HepG2 (cell line): ENCODE data around the gene SGSM1. TPM values are rescaled to one million over a fixed set of nuclear protein-coding genes. Genes with fewer than 3 reads are reported as not detected.

ENCODE experiments used
- ATAC-seq: fragments of 200-7000 bp; cut with Tn5 transposase; 3 replicates; pipeline ENCODE4 v1.9.1; 2020; ENCODE audit warnings: mild to moderate bottlenecking, moderate library complexity
- BruUV-seq: library from RNA; stranded (reverse); fragments of 400-500 nt; replicated peaks from 2 replicates; lab custom pipeline; 2021; lab: Mats Ljungman, UMichigan
- CTCF ChIA-PET: fragments of 300-600 bp; formaldehyde crosslinking; extraction: SDS; loops from one replicate; lab custom pipeline; 2021; ENCODE audit warnings: low total read pairs, inconsistent platforms, low intra/inter-chr PET ratio; lab: Yijun Ruan, JAX
- POLR2A ChIA-PET: fragments of 350-600 bp; sonication (Branson Sonifier 250); formaldehyde crosslinking; loops from one replicate; lab custom pipeline; 2020; ENCODE audit warnings: antibody characterized with exemption, inconsistent platforms; lab: Yijun Ruan, JAX
- DNase-seq: peaks from one replicate; pipeline ENCODE4 v3.0.0-alpha.2; 2015; ENCODE audit warnings: low spot score
- FAIRE-seq: peaks from 3 replicates; lab custom pipeline; 2011; peaks lifted over from hg19 to GRCh38; lab: Jason Lieb, UNC
- H2AFZ ChIP-seq: one replicate; pipeline ENCODE4 v1.6.1; 2011; ENCODE audit warnings: low read length, inconsistent platforms
- H3K27ac ChIP-seq: fragments of 300-600 bp; 3 replicates; pipeline ENCODE4 v1.8.0; 2011; ENCODE audit warnings: mixed run types, mild to moderate bottlenecking, mixed read lengths, low read length, inconsistent platforms; ENCODE audit not compliant: insufficient read depth; ENCODE audit errors: extremely low read length
- H3K27me3 ChIP-seq, 2 experiments: fragments of 200-600 bp in 1 of 2; 2 replicates in 1 of 2; 3 replicates in 1 of 2; pipeline versions ENCODE4 v1.6.0 to v1.8.0; 2011; ENCODE audit warnings: low read length in 2 of 2, mild to moderate bottlenecking in 2 of 2, moderate library complexity in 2 of 2, inconsistent platforms in 1 of 2; ENCODE audit not compliant: insufficient read depth in 2 of 2, control insufficient read depth in 1 of 2
- H3K36me3 ChIP-seq, 2 experiments: fragments of 200-600 bp in 1 of 2; replicated peaks in 1 of 2; 2 replicates in 1 of 2; 3 replicates in 1 of 2; pipeline versions ENCODE4 v1.5.1 to v1.8.0; 2011; ENCODE audit warnings: low read length in 2 of 2, inconsistent platforms in 1 of 2; ENCODE audit not compliant: insufficient read depth in 2 of 2, control insufficient read depth in 1 of 2
- H3K4me1 ChIP-seq: 2 replicates; pipeline ENCODE4 v1.5.1; 2012; ENCODE audit warnings: low read length, inconsistent platforms; ENCODE audit not compliant: insufficient read depth
- H3K4me2 ChIP-seq: 2 replicates; pipeline ENCODE4 v1.6.0; 2011; ENCODE audit warnings: low read depth, low read length, inconsistent platforms
- H3K4me3 ChIP-seq, 3 experiments: fragments of 200-600 bp in 1 of 3; sonication (generic), shearing (Covaris generic) in 1 of 3; replicated peaks in 1 of 3; 2 replicates each; pipeline ENCODE4 v1.5.1; 2011 to 2016; ENCODE audit warnings: low read length in 3 of 3, inconsistent platforms in 2 of 3, low read depth in 2 of 3, mild to moderate bottlenecking in 2 of 3, control low read depth in 1 of 3, mixed read lengths in 1 of 3; ENCODE audit not compliant: insufficient read depth in 1 of 3
- H3K79me2 ChIP-seq: one replicate; pipeline ENCODE4 v1.6.1; 2011; ENCODE audit warnings: low read length, inconsistent platforms; ENCODE audit not compliant: insufficient read depth
- H3K9ac ChIP-seq: 2 replicates; pipeline ENCODE4 v1.6.0; 2011; ENCODE audit warnings: mild to moderate bottlenecking, low read depth, low read length, inconsistent platforms; ENCODE audit not compliant: insufficient read depth
- H3K9me3 ChIP-seq: 2 replicates; pipeline ENCODE4 v1.5.1; 2012; ENCODE audit warnings: mild to moderate bottlenecking, low read length
- H4K20me1 ChIP-seq: 2 replicates; pipeline ENCODE4 v1.6.0; 2011; ENCODE audit warnings: inconsistent platforms, mild to moderate bottlenecking, low read length, moderate library complexity; ENCODE audit not compliant: insufficient read depth
- KIAA2018 ChIP-seq: sonication (generic); formaldehyde crosslinking; IDR thresholded peaks from 2 replicates; pipeline ENCODE4 v1.5.0; 2020; ENCODE audit warnings: mild to moderate bottlenecking, missing genetic modification reagents, borderline replicate concordance
- SALL2 ChIP-seq: sonication (generic); formaldehyde crosslinking; IDR thresholded peaks from 2 replicates; pipeline ENCODE4 v1.8.1; 2023; ENCODE audit warnings: mild to moderate bottlenecking, missing genetic modification reagents, inconsistent platforms
- ZNF7 ChIP-seq: IDR thresholded peaks from 2 replicates; pipeline ENCODE4 v1.6.1; 2016; ENCODE audit warnings: missing biosample characterization, missing genetic modification reagents
- ZNF761 ChIP-seq: sonication (generic); formaldehyde crosslinking; conservative IDR thresholded peaks from 2 replicates; pipeline ENCODE4 v1.4.0; 2020; ENCODE audit warnings: mild to moderate bottlenecking, missing genetic modification reagents
- WGBS: methylation state at CpG from one replicate; pipeline ENCODE4 v1.1.6; 2017; ENCODE audit warnings: low lambda C conversion rate; 5-methylcytosine and 5-hydroxymethylcytosine counted together
- in situ Hi-C: cut with HindIII; loops from 2 replicates; pipeline ENCODE4 v1.10.0; 2017; ENCODE audit warnings: low pct_unique_long_range_greater_than_20kb; ENCODE audit not compliant: extremely low pct_ligation_motif_present
- intact Hi-C: fragments of 100-400 bp; cut with micrococcal nuclease; formaldehyde crosslinking; loops from one replicate; pipeline ENCODE4 v1.10.0; 2022; ENCODE audit not compliant: unreplicated experiment
- polyA plus RNA-seq, 8 experiments: library from polyadenylated mRNA; depleted of rRNA in 3 of 8; stranded (reverse) in 7 of 8; unstranded in 1 of 8; fragments of >200 nt; fragmentation: Illumina TruSeq in 4 of 8; extraction: Trizol in 4 of 8; gene quantifications; 2 replicates each; pipeline versions ENCODE4 v1.2.1 to v1.2.3, GENCODE V29; 2011 to 2016; ENCODE audit warnings: low read depth in 4 of 8, missing spikeins in 1 of 8, mixed read lengths in 1 of 8; ENCODE audit not compliant: insufficient read depth in 1 of 8
- total RNA-seq, 5 experiments: library from RNA; depleted of rRNA; stranded (reverse); fragments of >200 nt; fragmentation: Illumina TruSeq; extraction: Trizol; gene quantifications; 2 replicates each; pipeline ENCODE4 v1.2.3, GENCODE V29; 2016; ENCODE audit warnings: low read depth in 1 of 5
- TF ChIP-seq, protein P1 (sequence below): sonication (generic); formaldehyde crosslinking; IDR thresholded peaks from 2 replicates; pipeline ENCODE4 v1.4.0; 2020; ENCODE audit warnings: missing genetic modification reagents, borderline replicate concordance

The SGSM1 gene
- total and polyA plus RNA-seq, 2 of the 13 experiments (the other 11 are each of a cell fraction or from before 2014, with no cell fraction given), result 0.07 TPM; not detected in 1

- TF ChIP-seq, protein P1, sequence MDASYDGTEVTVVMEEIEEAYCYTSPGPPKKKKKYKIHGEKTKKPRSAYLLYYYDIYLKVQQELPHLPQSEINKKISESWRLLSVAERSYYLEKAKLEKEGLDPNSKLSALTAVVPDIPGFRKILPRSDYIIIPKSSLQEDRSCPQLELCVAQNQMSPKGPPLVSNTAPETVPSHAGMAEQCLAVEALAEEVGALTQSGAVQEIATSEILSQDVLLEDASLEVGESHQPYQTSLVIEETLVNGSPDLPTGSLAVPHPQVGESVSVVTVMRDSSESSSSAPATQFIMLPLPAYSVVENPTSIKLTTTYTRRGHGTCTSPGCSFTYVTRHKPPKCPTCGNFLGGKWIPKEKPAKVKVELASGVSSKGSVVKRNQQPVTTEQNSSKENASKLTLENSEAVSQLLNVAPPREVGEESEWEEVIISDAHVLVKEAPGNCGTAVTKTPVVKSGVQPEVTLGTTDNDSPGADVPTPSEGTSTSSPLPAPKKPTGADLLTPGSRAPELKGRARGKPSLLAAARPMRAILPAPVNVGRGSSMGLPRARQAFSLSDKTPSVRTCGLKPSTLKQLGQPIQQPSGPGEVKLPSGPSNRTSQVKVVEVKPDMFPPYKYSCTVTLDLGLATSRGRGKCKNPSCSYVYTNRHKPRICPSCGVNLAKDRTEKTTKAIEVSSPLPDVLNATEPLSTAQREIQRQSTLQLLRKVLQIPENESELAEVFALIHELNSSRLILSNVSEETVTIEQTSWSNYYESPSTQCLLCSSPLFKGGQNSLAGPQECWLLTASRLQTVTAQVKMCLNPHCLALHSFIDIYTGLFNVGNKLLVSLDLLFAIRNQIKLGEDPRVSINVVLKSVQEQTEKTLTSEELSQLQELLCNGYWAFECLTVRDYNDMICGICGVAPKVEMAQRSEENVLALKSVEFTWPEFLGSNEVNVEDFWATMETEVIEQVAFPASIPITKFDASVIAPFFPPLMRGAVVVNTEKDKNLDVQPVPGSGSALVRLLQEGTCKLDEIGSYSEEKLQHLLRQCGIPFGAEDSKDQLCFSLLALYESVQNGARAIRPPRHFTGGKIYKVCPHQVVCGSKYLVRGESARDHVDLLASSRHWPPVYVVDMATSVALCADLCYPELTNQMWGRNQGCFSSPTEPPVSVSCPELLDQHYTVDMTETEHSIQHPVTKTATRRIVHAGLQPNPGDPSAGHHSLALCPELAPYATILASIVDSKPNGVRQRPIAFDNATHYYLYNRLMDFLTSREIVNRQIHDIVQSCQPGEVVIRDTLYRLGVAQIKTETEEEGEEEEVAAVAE, result no peak
Measured at GRCh38 chr22:24759765-24760164, 46.2 kb upstream of the SGSM1 start (continued).

GRCh38 chr22:24760708-24761306 lies 45.2 kb upstream of the SGSM1 start:
- no peak for FAIRE-seq

More at GRCh38 chr22:24760708-24761306, 45.2 kb upstream of the SGSM1 start:
- Histone ChIP-seq H3K9ac (no peak overlapping the region), H2AFZ (no peak overlapping the region), H3K27me3 (peaks cover 1 to 31% of the 10 kb centered on the region in 2 experiments; a peak in 4 of 5 replicates), H3K4me1 (no peaks in the 10 kb centered on the region), H3K36me3 (no peaks in the 10 kb centered on the region), H3K79me2 (no peaks in the 10 kb centered on the region), H3K9me3 (no peaks in the 10 kb centered on the region), H3K4me2 (no peak overlapping the region), H3K4me3 (no peak overlapping the region), H3K27ac (no peak overlapping the region), H4K20me1 (no peaks in the 10 kb centered on the region)
- POLR2A ChIA-PET, result no interaction called here
- WGBS, result under 1% methylated on average over 7 of the region's 7 CpGs
- no TSS peak for BruUV-seq
- in situ Hi-C loops (loop anchor here (25.0 kb wide), 2 partner anchors 99 to 276 kb away; no protein-coding TSS in a partner anchor), intact Hi-C loops (loop anchor here (1.0 kb wide), 1 partner anchor 51 kb away; no protein-coding TSS in a partner anchor)
- CTCF ChIA-PET, result no interaction called here
- ATAC-seq (no peak), DNase-seq (no peak)
- TF ChIP-seq ZNF761 (CRISPR knock-in tag) (no peak), ZNF7 (CRISPR knock-in tag) (no peak), KIAA2018 (CRISPR knock-in tag) (no peak), SALL2 (CRISPR knock-in tag) (no peak)
